H1 (cell line): ENCODE measurements around the gene FHIT. TPM values are rescaled to one million over a fixed set of nuclear protein-coding genes. Genes with fewer than 3 reads are reported as not detected.

Experiments
- CTCF ChIA-PET: fragments of 300-600 bp; sonication (Branson Sonifier 250); formaldehyde crosslinking; loops from one replicate; lab custom pipeline; 2021; ENCODE audit not compliant: partially characterized antibody; lab: Charles Lee
- POLR2A ChIA-PET: fragments of 300-600 bp; sonication (Branson Sonifier 250); formaldehyde crosslinking; loops from one replicate; lab custom pipeline; 2021; ENCODE audit warnings: inconsistent platforms; ENCODE audit not compliant: partially characterized antibody; lab: Charles Lee
- DNase-seq, 2 experiments: peaks; one replicate each; pipeline versions ENCODE4 v3.0.0 to v3.0.0-alpha.2; 2010 to 2022; ENCODE audit warnings: low spot score in 2 of 2, low read depth in 1 of 2, mixed read lengths in 1 of 2
- FAIRE-seq: peaks from 2 replicates; lab custom pipeline; 2011; peaks lifted over from hg19 to GRCh38; lab: Jason Lieb, UNC
- H2AFZ ChIP-seq: 2 replicates; pipeline ENCODE4 v1.8.1; 2012; ENCODE audit warnings: low read length, inconsistent platforms
- H2AK5ac ChIP-seq: 2 replicates; pipeline ENCODE4 v1.6.1; 2013; ENCODE audit warnings: low read depth, low read length
- H2BK120ac ChIP-seq: replicated peaks from 2 replicates; pipeline ENCODE3; 2013; ENCODE audit warnings: low read depth, low read length, inconsistent platforms
- H2BK12ac ChIP-seq: 2 replicates; pipeline ENCODE4 v1.6.1; 2013; ENCODE audit warnings: low read depth, low read length
- H2BK15ac ChIP-seq: 2 replicates; pipeline ENCODE4 v1.6.1; 2013; ENCODE audit warnings: low read length
- H2BK20ac ChIP-seq: 2 replicates; pipeline ENCODE4 v1.6.1; 2013; ENCODE audit warnings: low read length
- H2BK5ac ChIP-seq: 2 replicates; pipeline ENCODE4 v1.6.1; 2013; ENCODE audit warnings: low read depth, low read length
- H3K14ac ChIP-seq: 2 replicates; pipeline ENCODE4 v1.6.1; 2013; ENCODE audit warnings: inconsistent platforms; ENCODE audit not compliant: insufficient read length
- H3K18ac ChIP-seq: 2 replicates; pipeline ENCODE4 v1.6.1; 2013; ENCODE audit warnings: low read length; ENCODE audit errors: extremely low read depth
- H3K23ac ChIP-seq: 2 replicates; pipeline ENCODE4 v1.6.1; 2013; ENCODE audit warnings: inconsistent platforms; ENCODE audit not compliant: insufficient read length
- H3K23me2 ChIP-seq: 2 replicates; pipeline ENCODE4 v1.6.1; 2013; ENCODE audit warnings: low read depth, low read length
- H3K27ac ChIP-seq: 2 replicates; pipeline ENCODE4 v1.6.1; 2011; ENCODE audit warnings: low read depth, low read length, inconsistent platforms
- H3K27me3 ChIP-seq, 4 experiments: replicated peaks in 1 of 4; 1 replicate in 1 of 4; 2 replicates in 3 of 4; pipeline versions ENCODE4 v1.6.1 to v1.8.1; 2011 to 2013; ENCODE audit warnings: low read length in 3 of 4, mild to moderate bottlenecking in 3 of 4, inconsistent platforms in 2 of 4, mixed read lengths in 2 of 4, moderate library complexity in 1 of 4; ENCODE audit not compliant: control insufficient read depth in 3 of 4, insufficient read depth in 3 of 4; ENCODE audit errors: extremely low read depth in 1 of 4
- H3K36me3 ChIP-seq, 4 experiments: 2 replicates each; pipeline versions ENCODE4 v1.6.1 to v1.8.1; 2011 to 2013; ENCODE audit warnings: mild to moderate bottlenecking in 4 of 4, low read length in 3 of 4, moderate library complexity in 2 of 4, control low read depth in 1 of 4, inconsistent platforms in 1 of 4; ENCODE audit not compliant: insufficient read depth in 4 of 4, control insufficient read depth in 2 of 4
- H3K4ac ChIP-seq: replicated peaks from 2 replicates; pipeline ENCODE3; 2013; ENCODE audit warnings: low read length, low read depth, mixed read lengths, inconsistent platforms; ENCODE audit not compliant: insufficient read length
- H3K4me1 ChIP-seq, 4 experiments: replicated peaks in 1 of 4; 1 replicate in 1 of 4; 2 replicates in 3 of 4; pipeline versions ENCODE4 v1.6.1 to v1.8.1; 2011 to 2013; ENCODE audit warnings: low read length in 3 of 4, inconsistent platforms in 2 of 4, mixed read lengths in 1 of 4; ENCODE audit not compliant: insufficient read depth in 4 of 4, control insufficient read depth in 3 of 4
- H3K4me2 ChIP-seq, 2 experiments: 2 replicates each; pipeline versions ENCODE4 v1.6.1 to v1.8.1; 2011 to 2013; ENCODE audit warnings: low read depth in 2 of 2, low read length in 2 of 2, control low read depth in 1 of 2, inconsistent platforms in 1 of 2, mild to moderate bottlenecking in 1 of 2; ENCODE audit not compliant: insufficient read depth in 1 of 2
- H3K4me3 ChIP-seq, 4 experiments: fragments of 200-600, 300-600 bp in 1 of 4; sonication (generic), shearing (Covaris generic), sonication (Bioruptor Twin) in 1 of 4; 2 replicates each; pipeline versions ENCODE4 v1.5.1 to v1.8.1; 2011 to 2016; ENCODE audit warnings: low read length in 4 of 4, low read depth in 3 of 4, control low read depth in 2 of 4, inconsistent platforms in 2 of 4, mild to moderate bottlenecking in 2 of 4, mixed read lengths in 1 of 4, moderate library complexity in 1 of 4; ENCODE audit not compliant: insufficient read depth in 2 of 4; ENCODE audit errors: extremely low read depth in 1 of 4
- H3K56ac ChIP-seq: replicated peaks from 2 replicates; pipeline ENCODE3; 2013; ENCODE audit warnings: low read depth, mild to moderate bottlenecking, mixed read lengths, low read length, inconsistent platforms; ENCODE audit not compliant: insufficient read length
- H3K79me1 ChIP-seq: 2 replicates; pipeline ENCODE4 v1.6.1; 2013; ENCODE audit warnings: low read depth, low read length, control low read depth
- H3K79me2 ChIP-seq, 2 experiments: 2 replicates each; pipeline versions ENCODE4 v1.6.1 to v1.8.1; 2012 to 2013; ENCODE audit warnings: low read length in 2 of 2, mild to moderate bottlenecking in 2 of 2, inconsistent platforms in 1 of 2; ENCODE audit not compliant: insufficient read depth in 2 of 2, control insufficient read depth in 1 of 2
- H3K9ac ChIP-seq, 4 experiments: replicated peaks in 1 of 4; 1 replicate in 1 of 4; 2 replicates in 3 of 4; pipeline versions ENCODE4 v1.6.1 to v1.8.1; 2011 to 2013; ENCODE audit warnings: low read depth in 3 of 4, low read length in 3 of 4, control low read depth in 2 of 4, mild to moderate bottlenecking in 2 of 4, moderate library complexity in 2 of 4, inconsistent platforms in 1 of 4; ENCODE audit errors: extremely low read depth in 1 of 4
- H3K9me3 ChIP-seq, 2 experiments: 2 replicates each; pipeline versions ENCODE4 v1.6.1 to v1.8.1; 2012 to 2013; ENCODE audit warnings: mild to moderate bottlenecking in 2 of 2, moderate library complexity in 2 of 2, control low read depth in 1 of 2, inconsistent platforms in 1 of 2, low read depth in 1 of 2, low read length in 1 of 2, mixed read lengths in 1 of 2; ENCODE audit not compliant: insufficient read depth in 2 of 2
- H4K20me1 ChIP-seq, 2 experiments: replicated peaks in 1 of 2; 2 replicates each; pipeline versions ENCODE3 to v1.8.1; 2011 to 2013; ENCODE audit warnings: inconsistent platforms in 2 of 2, low read length in 2 of 2, mild to moderate bottlenecking in 1 of 2; ENCODE audit not compliant: insufficient read depth in 2 of 2, control insufficient read depth in 1 of 2
- H4K5ac ChIP-seq: 2 replicates; pipeline ENCODE4 v1.6.1; 2013; ENCODE audit warnings: low read length, low read depth, mixed read lengths, inconsistent platforms; ENCODE audit not compliant: insufficient read length
- H4K8ac ChIP-seq: 2 replicates; pipeline ENCODE4 v1.8.0; 2013; ENCODE audit warnings: mild to moderate bottlenecking, moderate library complexity, low read length, inconsistent platforms; ENCODE audit not compliant: insufficient read depth; ENCODE audit errors: extremely low read depth
- H4K91ac ChIP-seq: replicated peaks from 2 replicates; pipeline ENCODE3; 2013; ENCODE audit warnings: low read length, mixed read lengths, inconsistent platforms; ENCODE audit not compliant: insufficient read length
- CTBP2 ChIP-seq: IDR thresholded peaks from 2 replicates; pipeline ENCODE4 v1.7.0; 2011; ENCODE audit warnings: borderline replicate concordance, mild to moderate bottlenecking, moderate library complexity, mixed read lengths, low read length; ENCODE audit not compliant: insufficient read depth, insufficient read length
- WGBS, 2 experiments: shearing (Covaris generic) in 1 of 2; methylation state at CpG; one replicate each; pipeline versions ENCODE4 v1.1.6 to v1.1.7; 2013 to 2015; ENCODE audit warnings: low lambda C conversion rate in 2 of 2, mixed read lengths in 2 of 2, inconsistent platforms in 1 of 2, low coverage in 1 of 2, missing lambda C conversion rate in 1 of 2; ENCODE audit not compliant: insufficient replicate concordance in 2 of 2, insufficient coverage in 1 of 2, insufficient read length in 1 of 2; ENCODE audit errors: extremely low coverage in 1 of 2, missing lambda C conversion rate in 1 of 2; 5-methylcytosine and 5-hydroxymethylcytosine counted together
- polyA plus RNA-seq, 7 experiments: library from polyadenylated mRNA; depleted of rRNA in 3 of 7; stranded (reverse) in 5 of 7; unstranded in 2 of 7; fragments of >200 nt in 5 of 7; fragments of 200-250 nt in 2 of 7; gene quantifications; 1 replicate in 5 of 7; 2 replicates in 1 of 7; 4 replicates in 1 of 7; pipeline versions ENCODE4 v1.2.1 to v1.2.3, GENCODE V29; 2011 to 2013; ENCODE audit warnings: missing spikeins in 2 of 7, mixed read lengths in 2 of 7
- total RNA-seq: library from RNA; stranded (reverse); fragmentation: NEBNext Ultra II Directional; extraction: Animal tissue kit (Norgen Biotek cat#: 25700); gene quantifications from 2 replicates; pipeline ENCODE4 v1.2.1, GENCODE V29; 2021

The FHIT gene
- total and polyA plus RNA-seq, 2 of the 8 experiments (the other 6 are each of a cell fraction or from before 2014, with no cell fraction given) = 1.2 to 3.2 TPM

- H3K27ac ChIP-seq = no peak overlapping the region
- CTCF ChIA-PET = interaction anchor here (1.3 kb wide), 1 partner anchor 17 kb away, joined by 4 read pairs; no protein-coding TSS in a partner anchor
- no peak for TF ChIP-seq CTBP2
Measured at GRCh38 chr3:60760145-60760544, 491.1 kb downstream of the FHIT start.

More at GRCh38 chr3:60760145-60760544, 491.1 kb downstream of the FHIT start:
- Histone ChIP-seq H3K18ac (peak overlapping the region; percentile 74; the same call in 1 of the 2 replicates), H4K20me1 (no peaks in the 10 kb centered on the region), H3K36me3 (no peaks in the 10 kb centered on the region), H3K4ac (peak overlapping the region; percentile 86), H2AK5ac (peak overlapping the region; percentile 56; the same call in 1 of the 2 replicates), H3K79me1 (no peaks in the 10 kb centered on the region), H2BK12ac (peak overlapping the region; percentile 72; the same call in 1 of the 2 replicates), H2BK5ac (peak overlapping the region; percentile 61; the same call in 1 of the 2 replicates), H3K4me2 (no peak overlapping the region), H3K4me1 (peaks cover 0 to 3% (median 1%) of the 10 kb centered on the region in 4 experiments; a peak in 4 of 7 replicates), H2BK15ac (no peak overlapping the region), H2BK120ac (peak overlapping the region; percentile 90), H4K5ac (peak overlapping the region; percentile 57), H3K79me2 (no peaks in the 10 kb centered on the region), H4K8ac (no peak overlapping the region), H3K27me3 (no peaks in the 10 kb centered on the region), H2BK20ac (peak overlapping the region; percentile 94), H3K9me3 (no peaks in the 10 kb centered on the region), H3K4me3 (no peak overlapping the region), H2AFZ (peak overlapping the region; percentile 68; the same call in 1 of the 2 replicates), H3K23ac (no peak overlapping the region), H4K91ac (peak overlapping the region; percentile 88), H3K56ac (no peak overlapping the region), H3K14ac (no peak overlapping the region), H3K9ac (no peak overlapping the region), H3K23me2 (no peaks in the 10 kb centered on the region)
- FAIRE-seq = no peak
- POLR2A ChIA-PET = no interaction called here
- DNase-seq = no peak
- 80% methylated on average over 1 of the region's 3 CpGs; no CpG with 5 or more reads in 1 of the 2 experiments for WGBS, 2 experiments
